Measurements from ENCODE around the gene ANKRD44.
"Not testable (repeated sequence)": the region's sequence is repeated elsewhere in the genome, so short reads cannot be mapped to it uniquely, and the experiment has no call there.

Gene ANKRD44

GRCh38 chr2:197315371-197315770 is 4.8 kb upstream of the ANKRD44 start:
- DNase-seq: no peak

DNA sequence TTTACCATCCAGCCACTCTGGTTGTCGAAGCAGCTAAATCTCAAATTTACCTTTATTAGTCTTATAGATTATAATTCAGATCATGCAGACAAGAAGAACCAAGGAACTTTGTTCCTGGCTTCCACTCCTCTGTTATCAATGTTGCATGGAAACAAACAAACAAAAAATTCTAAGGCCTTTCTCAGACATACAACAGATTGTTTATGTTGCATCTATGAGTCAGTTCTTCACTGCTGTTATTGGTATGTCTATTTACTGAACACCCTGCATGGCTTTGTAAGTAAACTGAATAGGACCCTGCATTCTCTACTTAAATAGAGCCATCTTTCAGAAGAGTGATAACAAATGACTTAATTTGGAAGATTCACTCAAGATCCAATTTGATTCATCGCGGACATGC is 1.6 kb upstream of the ANKRD44 start:
- DNase-seq: no peak

DNA sequence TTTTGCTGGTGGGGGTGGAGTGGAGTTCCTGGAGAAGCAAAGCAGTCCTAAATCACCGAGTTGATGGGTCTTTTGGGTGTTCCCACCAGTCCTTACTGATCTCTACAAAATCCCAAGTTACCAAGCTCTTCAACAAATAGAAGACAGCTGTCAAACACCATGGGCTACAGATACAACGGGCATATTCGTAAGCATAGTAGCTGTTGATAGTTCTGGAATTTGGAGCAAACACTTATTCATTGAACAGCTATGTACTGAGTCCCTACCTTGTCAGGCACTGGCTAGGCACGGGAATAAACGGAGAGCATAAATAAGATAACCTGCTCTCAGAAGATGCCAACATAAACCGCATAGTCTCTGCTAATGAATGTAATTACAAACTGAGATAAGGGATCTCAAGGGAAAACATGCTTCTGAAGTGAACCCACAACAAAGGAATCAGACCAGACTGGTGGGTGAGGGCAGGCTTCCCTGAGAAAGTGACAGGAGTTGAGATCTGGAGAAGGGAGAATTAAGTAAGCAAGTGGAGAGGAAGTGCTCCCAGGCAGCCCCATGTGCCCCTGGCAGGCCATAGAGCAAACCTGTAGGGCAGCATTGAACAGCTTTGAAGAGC is 947 bp upstream of the ANKRD44 start:
- no peak for DNase-seq

DNA sequence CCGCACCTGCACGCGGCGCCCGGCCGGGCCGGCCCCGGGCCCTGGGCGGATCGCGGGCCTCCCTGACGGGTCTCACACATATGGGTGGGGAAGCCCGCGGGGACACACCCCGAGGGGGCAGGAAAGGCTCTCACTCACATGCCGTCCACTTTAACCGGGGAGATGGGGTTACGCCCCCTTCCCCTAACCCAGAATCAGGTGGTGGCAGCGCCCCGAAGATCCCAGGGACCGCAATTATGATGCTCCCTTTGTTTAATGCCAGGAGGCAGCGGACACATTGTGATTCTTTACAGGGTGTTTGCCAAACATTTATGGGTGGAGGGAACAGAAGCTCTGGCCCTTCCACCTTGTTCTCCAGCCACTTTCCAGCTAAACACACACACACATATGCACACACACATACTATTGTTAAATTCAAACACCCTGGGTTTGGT is 424 bp upstream of the ANKRD44 start:
- no peak for DNase-seq

DNA sequence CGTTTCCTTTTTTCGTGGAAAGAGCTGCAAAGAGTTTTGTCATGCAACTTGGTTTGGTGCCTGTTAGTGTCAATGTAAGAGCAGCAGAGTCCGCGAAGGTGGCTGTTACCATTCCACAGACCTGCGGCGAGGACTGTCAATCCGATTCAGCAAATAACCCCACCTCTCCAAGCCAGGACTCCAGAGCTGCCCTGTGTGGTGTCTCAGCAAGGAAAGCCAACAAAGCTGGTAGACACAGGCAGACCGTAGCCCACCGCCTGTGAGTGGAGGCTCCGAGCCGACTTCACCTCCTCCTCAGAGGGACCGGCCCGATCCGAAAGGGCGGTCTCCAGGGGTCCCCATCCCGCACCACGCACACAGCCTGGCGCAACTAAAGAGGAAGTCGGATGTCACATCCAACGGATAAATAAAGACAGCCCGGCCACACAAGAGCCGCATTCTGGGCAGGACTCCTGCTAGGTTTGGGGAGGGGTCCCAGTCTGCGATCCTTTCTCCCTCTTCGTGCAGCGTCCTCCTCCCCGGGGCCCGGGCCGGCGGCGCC is 819 bp downstream of the ANKRD44 start:
- DNase-seq: peak; percentile 33 to 51

DNA sequence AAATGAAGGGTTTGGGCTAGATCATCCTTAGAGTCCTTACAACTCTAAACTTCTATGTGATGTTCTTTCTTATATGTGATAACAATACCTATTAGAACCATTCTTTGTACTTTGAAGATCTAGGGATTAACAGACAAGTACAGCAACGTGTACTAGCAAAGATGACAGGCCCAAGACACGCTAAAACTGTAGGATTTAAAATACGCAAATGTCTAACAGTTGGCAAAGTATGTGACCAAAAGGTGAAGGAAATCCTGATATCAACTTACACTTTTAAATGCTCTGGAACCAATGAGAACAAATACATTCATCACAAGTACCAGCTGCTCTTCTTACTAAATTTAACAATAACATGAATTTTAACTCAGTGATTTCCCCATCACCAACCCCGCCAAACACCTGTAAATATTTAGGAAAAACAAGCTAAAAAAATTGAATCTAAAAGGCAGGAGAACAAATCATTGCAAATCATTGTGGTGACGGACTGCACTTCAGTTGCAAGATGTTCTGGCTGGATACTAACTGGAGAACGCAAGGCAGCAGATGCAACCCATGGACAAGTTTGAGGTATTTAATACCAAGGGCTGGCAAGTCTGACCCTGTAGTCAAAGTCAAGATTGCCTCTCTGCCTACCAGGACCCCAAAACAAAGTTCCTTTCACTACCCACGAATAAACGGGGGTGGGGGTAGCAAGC is 1.4 kb downstream of the ANKRD44 start:
- DNase-seq: no peak

- no peak for DNase-seq
These were observed 2.0 kb downstream of the ANKRD44 start for GRCh38 chr2:197308585-197308984.

GRCh38 chr2:197307933-197308521 is 2.6 kb downstream of the ANKRD44 start:
- DNase-seq: peak; percentile 16 to 55

DNA sequence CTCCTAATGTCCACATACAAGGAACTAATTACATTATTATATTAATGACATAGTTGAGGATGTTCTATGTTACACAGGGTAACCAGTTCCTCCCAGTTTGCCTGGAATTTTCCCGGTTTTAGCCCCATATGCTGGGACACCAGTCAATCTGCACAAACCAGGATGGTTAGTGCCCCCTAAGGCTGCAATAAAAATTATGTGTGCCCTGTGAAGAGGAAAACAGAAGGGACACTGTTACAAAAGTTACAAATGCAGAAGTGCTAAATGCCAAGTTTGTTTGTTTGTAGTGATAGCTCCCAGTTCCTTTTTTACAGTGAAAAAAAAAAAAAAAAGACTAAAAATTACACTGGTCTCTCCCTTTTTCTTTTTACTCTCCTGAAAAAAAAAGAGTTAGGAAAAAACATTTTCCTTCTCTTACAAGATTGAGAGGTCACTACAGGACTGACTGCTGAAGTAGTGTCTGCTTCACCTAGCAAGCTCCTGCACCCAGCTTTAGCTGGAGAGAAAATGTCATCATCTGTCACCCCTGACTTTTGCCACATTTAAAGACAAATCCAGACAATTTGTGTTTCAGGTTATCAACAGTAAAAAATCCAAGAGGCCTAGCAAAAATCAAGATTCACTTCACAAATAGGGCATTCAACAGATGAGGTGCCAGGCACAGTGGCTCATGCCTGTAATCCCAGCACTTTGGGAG is 3.2 kb downstream of the ANKRD44 start:
- DNase-seq: no peak

DNA sequence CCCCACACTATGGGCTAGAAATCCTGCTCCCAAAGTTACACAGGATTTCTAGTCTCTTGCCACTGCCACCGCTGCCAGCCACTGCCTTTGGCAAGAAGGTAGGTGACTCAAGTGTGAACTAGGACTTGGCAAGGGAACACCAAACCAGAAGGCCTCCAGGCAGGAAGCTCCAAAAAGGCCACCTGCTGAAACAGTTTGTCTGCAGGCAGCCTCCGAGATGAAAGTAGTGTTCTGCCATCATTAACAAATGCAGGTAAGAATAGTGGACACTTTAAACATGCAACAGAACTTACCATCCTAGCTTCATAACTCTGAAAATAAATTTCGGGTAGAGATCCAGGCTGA is 3.9 kb downstream of the ANKRD44 start:
- DNase-seq: peak; percentile 15 to 47

DNA sequence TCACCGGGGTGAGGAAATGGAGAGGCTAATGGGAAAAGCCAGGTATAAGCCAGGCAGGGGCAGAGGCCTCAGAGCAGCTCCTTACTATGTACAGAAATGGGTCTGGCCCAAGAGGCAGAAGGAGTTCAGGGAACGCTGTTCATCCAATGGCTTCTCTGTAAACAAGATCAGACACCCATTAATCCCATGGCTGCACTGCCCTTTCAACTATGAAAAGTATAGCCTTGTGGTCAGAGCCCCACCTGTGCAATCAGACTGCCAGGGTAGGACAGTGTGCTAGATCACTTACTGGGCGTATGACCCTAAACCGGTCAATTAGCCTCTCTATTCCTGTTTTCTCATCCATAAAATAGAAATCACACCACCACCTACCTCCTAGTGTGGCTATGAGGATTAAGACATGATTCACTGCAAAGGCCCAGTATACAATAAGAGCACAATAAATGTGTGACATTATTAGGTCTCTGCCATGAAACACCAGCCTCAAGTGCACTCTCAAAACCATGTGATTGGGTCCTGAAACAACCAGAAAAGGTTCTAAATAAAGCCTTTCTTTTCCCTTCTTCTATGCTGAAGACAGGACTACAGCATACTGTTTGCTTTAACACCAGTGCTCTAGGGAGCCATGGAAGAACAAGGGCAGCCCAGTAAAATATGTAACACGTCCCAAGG is 4.4 kb downstream of the ANKRD44 start:
- DNase-seq: no peak

DNA sequence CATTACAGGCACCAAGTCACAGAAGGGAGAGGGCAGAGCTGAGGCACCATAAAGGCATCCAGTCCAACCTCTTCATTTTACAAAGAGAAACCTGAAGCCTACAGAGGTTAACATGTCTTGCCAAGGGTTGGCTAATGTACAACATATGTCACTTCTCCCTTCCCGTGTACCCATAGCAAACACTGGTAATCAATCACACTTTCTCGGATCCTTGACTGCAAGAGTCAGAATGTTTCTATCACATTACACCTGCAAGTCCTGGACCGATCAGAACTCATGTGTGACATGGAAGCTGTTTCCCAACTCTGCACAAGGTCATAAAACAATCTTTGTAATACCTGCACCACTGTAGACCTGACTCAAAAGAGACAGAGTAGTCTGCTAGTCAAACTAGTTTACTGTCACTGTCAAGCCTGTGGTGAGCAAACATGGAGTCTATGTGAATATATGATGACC is 6.0 kb downstream of the ANKRD44 start:
- no peak for DNase-seq

DNA sequence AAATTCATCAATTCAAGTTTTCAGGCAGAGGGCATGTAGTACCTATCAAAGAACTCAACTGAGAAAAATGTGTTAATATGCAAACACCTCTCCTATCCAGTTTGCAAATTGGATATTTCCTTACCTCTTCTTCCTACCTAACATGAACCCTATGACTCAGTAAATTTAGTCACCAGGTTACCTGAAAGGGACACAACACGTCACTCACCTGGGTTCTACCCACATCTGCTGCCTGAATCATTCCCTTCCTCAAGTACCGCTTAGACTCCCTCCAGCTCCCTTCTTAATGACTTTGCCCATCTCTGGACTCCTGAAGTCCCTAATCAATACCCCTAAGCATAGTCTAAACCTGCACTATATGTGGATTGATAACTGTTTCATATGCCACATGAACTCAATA is 10.4 kb downstream of the ANKRD44 start:
- DNase-seq: no peak

DNA sequence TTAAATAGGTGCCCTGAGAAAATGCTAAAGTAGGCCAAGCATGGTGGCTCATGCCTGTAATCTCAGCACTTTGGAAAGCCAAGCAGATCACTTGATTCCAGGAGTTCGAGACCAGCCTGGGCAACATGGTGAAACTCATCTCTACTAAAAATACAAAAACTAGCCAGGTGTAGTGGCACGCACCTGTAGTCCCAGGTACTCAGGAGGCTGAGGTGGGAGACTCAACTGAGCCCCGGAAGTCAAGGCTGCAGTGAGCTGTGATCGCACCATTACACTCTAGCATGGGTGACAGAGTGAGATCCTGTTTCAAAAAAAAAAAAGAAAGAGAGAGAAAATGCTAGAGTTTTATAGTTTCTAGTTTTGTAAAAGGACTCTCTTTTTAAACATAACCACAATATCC is 12.0 kb downstream of the ANKRD44 start:
- no peak for DNase-seq

GRCh38 chr2:197297772-197298318 is 12.7 kb downstream of the ANKRD44 start:
- no peak for DNase-seq

DNA sequence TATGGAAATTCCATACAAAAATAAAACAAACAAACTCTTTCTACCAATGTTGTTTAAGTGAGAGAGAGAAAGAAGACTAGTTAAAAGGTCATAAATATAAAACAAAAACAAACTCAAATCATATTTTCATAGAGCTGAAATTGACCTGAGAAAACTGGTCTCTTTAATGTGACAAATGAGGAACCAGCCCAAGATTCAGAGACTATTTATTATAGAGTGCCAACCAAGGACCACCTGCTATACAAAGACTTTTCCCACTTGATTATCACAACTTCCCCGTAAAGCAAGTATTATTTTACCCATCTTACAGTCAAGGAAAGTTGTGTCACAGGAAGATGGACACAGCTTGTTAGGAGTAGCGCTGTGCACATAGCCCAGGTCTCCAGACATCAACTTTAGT is 13.3 kb downstream of the ANKRD44 start:
- no peak for DNase-seq

DNA sequence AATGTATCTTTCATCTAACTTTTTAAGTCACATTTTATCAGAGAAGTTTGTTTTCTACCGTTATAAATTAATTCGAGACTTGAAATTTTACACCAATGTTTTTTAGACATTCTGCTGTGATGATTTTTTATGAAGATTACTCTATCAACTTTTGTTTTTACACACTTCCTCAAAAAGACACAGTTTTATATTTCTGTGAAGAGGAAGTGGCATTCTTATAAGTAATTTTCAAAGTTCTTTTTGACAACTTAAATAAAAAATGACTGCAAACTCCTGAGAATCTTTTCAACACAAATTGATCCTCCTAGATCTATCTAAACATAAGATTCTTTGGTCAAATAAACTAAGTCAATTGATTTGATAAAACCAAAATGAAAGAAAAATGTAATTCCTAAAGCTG is 13.7 kb downstream of the ANKRD44 start:
- no peak for DNase-seq

DNA sequence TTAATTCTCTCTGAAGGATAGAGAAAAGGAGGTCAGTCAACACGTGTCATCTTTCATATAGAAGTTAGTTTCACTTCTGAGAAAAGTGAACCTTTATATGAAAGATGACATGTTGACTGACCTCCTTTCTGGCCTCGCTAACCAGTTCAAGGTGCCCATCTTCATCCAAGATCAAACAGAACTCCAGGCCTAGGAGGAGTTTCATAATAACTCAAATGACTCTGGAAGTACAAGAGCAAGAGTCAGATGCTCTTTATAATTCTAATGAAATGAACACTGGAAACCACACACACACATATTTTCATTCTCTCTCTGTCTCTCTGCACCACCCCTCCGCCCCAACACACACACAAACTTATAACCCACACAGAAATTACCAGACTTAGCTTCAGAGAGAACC is 16.3 kb downstream of the ANKRD44 start:
- peak in 1 of 2 donors; percentile 56 for DNase-seq

DNA sequence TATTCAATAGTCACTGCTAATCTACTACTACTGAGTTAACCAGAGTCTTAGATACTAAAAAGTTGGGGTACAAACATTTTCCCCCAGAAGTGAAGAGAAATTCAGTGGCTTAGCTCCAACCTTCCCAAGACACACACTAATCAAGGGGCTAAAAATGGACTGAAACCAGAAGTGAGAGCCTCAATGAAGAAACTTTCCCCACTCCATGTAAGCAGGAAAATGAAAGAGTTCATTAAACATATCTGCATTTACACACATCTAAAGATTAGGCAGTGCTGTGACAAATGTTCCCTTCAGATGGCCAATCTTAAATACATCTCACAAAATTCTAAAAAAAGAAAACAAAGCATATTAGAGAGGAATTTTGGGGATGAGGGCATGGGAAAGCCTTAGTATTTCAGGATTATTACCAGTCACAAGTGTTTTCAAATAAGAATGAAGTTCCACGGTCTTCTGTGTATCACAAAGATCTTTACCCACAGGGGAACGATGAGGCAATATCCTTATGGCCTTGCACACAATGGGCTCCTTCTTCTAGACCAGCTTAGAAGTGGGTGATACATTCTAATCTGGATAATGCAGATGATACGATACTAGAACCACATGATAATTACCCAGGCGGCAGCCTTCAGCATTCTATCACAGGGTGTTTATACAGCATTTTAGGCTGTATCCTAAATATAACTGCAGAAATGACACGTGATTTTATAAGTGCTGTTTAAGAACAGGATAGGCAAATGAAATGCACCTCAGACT is 17.1 kb downstream of the ANKRD44 start:
- peak in 1 of 2 donors; percentile 49 for DNase-seq

DNA sequence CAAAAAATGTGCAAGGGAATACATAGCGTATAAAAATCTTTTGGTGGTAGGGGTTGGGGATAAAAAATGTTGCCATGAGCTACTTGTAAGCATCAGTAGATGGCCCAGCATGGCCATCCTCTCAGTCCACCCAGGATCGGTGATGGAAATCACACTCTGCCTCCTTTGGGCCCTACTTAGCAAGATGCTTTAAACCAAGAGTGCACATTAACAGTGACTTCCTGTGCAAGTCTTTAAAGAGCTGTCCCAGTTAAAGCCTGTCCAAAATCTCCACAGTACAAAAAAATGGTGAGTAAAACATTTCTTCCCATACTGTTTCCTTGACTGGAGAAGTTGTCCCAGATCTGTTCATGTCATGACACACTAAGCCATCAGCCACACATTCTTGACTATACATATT is 18.0 kb downstream of the ANKRD44 start:
- peak in 1 of 2 donors; percentile 44 for DNase-seq

DNA sequence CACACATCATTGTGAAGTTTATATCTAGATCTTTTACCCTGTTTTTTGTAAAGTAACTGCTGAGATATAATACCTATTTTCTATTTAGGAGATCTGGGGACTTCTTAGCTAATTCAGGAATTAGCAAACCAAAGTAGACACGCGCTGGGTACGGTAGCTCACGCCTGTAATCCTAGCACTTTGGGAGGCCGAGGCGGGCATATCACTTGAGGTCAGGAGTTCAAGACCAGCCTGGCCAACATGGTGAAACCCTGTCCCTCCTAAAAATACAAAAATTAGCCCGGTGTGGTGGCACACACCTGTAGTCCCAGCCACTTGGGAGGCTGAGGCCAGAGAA is 23.0 kb downstream of the ANKRD44 start:
- not testable (repeated sequence) for DNase-seq
